CD8-positive, alpha-beta memory T cell (primary cell): Measurements from ENCODE around the gene ZFHX2. TPM values are rescaled to one million over a fixed set of nuclear protein-coding genes. Genes with fewer than 3 reads are reported as not detected.
A peak's percentile ranks its signal among the peaks of the same experiment; 100 is the strongest.

ENCODE experiments used
- CTCF ChIA-PET: fragments of 350-600 bp; sonication (Branson Sonifier 250); formaldehyde crosslinking; loops from one replicate; lab custom pipeline; 2021; ENCODE audit warnings: antibody characterized with exemption; lab: Charles Lee
- POLR2A ChIA-PET: fragments of 350-600 bp; sonication (Branson Sonifier 250); formaldehyde crosslinking; loops from one replicate; lab custom pipeline; 2021; ENCODE audit warnings: antibody characterized with exemption; lab: Charles Lee
- DNase-seq, 5 donors: peaks; one replicate each; pipeline versions ENCODE4 v3.0.0 to v3.0.0-alpha.2; 2020 to 2022; ENCODE audit warnings: mixed read lengths in 1 of 5
- H3K27ac ChIP-seq: one replicate; pipeline ENCODE4 v1.7.0; 2013; ENCODE audit warnings: low read depth, mild to moderate bottlenecking, low read length, moderate library complexity
- H3K27me3 ChIP-seq: 2 replicates; pipeline ENCODE4 v1.7.0; 2013; ENCODE audit warnings: low read length, mild to moderate bottlenecking; ENCODE audit not compliant: insufficient read depth, poor library complexity, severe bottlenecking
- H3K36me3 ChIP-seq: 2 replicates; pipeline ENCODE4 v1.7.0; 2013; ENCODE audit warnings: mild to moderate bottlenecking, low read length, moderate library complexity; ENCODE audit not compliant: insufficient read depth
- H3K4me1 ChIP-seq: 2 replicates; pipeline ENCODE4 v1.7.0; 2013; ENCODE audit warnings: mild to moderate bottlenecking, low read length, moderate library complexity; ENCODE audit not compliant: insufficient read depth
- H3K4me3 ChIP-seq: 2 replicates; pipeline ENCODE4 v1.7.0; 2013; ENCODE audit warnings: mild to moderate bottlenecking, low read length
- H3K9me3 ChIP-seq: 2 replicates; pipeline ENCODE4 v1.7.0; 2013; ENCODE audit warnings: mild to moderate bottlenecking, low read length
- H3K27ac Mint-ChIP-seq, 8 donors: one replicate each; pipeline ENCODE4 v1.8.0; 2020 to 2021; ENCODE audit warnings: mixed read lengths in 8 of 8, mild to moderate bottlenecking in 6 of 8, inconsistent platforms in 3 of 8, moderate library complexity in 3 of 8
- H3K27me3 Mint-ChIP-seq, 2 donors: one replicate each; pipeline ENCODE4 v1.8.0; 2020 to 2021; ENCODE audit warnings: mixed read lengths in 2 of 2, mild to moderate bottlenecking in 1 of 2, moderate library complexity in 1 of 2
- H3K36me3 Mint-ChIP-seq, 3 donors: one replicate each; pipeline ENCODE4 v1.8.0; 2020 to 2021; ENCODE audit warnings: mixed read lengths in 3 of 3, inconsistent platforms in 1 of 3, mild to moderate bottlenecking in 1 of 3
- H3K4me1 Mint-ChIP-seq, 3 donors: one replicate each; pipeline ENCODE4 v1.8.0; 2020 to 2021; ENCODE audit warnings: mixed read lengths in 3 of 3, inconsistent platforms in 1 of 3, mild to moderate bottlenecking in 1 of 3
- H3K4me3 Mint-ChIP-seq, 7 donors: one replicate each; pipeline ENCODE4 v1.8.0; 2020 to 2021; ENCODE audit warnings: mixed read lengths in 7 of 7, mild to moderate bottlenecking in 6 of 7, moderate library complexity in 4 of 7, inconsistent platforms in 2 of 7
- H3K9me3 Mint-ChIP-seq, 5 donors: one replicate each; pipeline ENCODE4 v1.8.0; 2020 to 2022; ENCODE audit warnings: mixed read lengths in 5 of 5, mild to moderate bottlenecking in 3 of 5, moderate library complexity in 2 of 5, inconsistent platforms in 1 of 5
- polyA plus RNA-seq: library from polyadenylated mRNA; unstranded; fragments of 300-500 nt; fragmentation: Illumina TruSeq; gene quantifications from one replicate; pipeline ENCODE4 v1.2.3, GENCODE V29; 2021
- total RNA-seq, 2 experiments: library from RNA; stranded (reverse); gene quantifications; one replicate each; pipeline ENCODE4 v1.2.3, GENCODE V29; 2021

ZFHX2 gene
- total and polyA plus RNA-seq, 3 experiments from 2014 or later, result 2.4 to 2.5 TPM; not detected in 1

DNA sequence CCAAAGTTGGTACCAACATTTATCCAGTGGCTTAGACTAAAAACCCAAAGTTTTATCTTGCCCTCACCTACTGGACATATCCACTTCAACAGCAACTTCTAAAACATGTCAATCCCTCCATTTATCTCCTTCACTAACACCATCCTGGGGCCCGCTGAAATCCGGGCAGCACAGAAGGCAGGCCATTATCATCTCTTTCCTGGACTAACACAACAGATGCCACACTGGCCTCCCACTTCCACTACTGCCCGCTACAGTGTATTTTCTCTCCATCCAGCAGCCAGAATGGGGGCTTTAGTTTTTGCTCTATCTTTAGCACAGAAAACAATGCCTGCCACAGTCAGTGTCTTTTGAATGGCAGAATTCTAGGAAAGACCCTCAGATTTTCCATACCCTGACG is 15.6 kb downstream of the ZFHX2 start:
- H3K4me1 ChIP-seq, result no peaks in the 10 kb centered on the region
- no peak for DNase-seq
- no peaks in the 10 kb centered on the region for H3K4me1 Mint-ChIP-seq
- no peaks in the 10 kb centered on the region for H3K9me3 Mint-ChIP-seq
- ChIA-PET CTCF (interaction anchor here (8.1 kb wide), 1 partner anchor 23 kb away, joined by 52 read pairs; no protein-coding TSS in a partner anchor), POLR2A (no interaction called here)
- H3K36me3 Mint-ChIP-seq, result peaks cover 0 to 2% (median 0%) of the 10 kb centered on the region in 3 donors
- no peaks in the 10 kb centered on the region for H3K9me3 ChIP-seq
- no peak overlapping the region for H3K4me3 Mint-ChIP-seq
- H3K36me3 ChIP-seq, result no peaks in the 10 kb centered on the region
- H3K27me3 ChIP-seq, result no peaks in the 10 kb centered on the region
- no peak overlapping the region for H3K27ac ChIP-seq
- H3K27ac Mint-ChIP-seq, result no peak overlapping the region
- peaks cover 0 to 3% of the 10 kb centered on the region in 2 donors for H3K27me3 Mint-ChIP-seq
- no peak overlapping the region for H3K4me3 ChIP-seq

DNA sequence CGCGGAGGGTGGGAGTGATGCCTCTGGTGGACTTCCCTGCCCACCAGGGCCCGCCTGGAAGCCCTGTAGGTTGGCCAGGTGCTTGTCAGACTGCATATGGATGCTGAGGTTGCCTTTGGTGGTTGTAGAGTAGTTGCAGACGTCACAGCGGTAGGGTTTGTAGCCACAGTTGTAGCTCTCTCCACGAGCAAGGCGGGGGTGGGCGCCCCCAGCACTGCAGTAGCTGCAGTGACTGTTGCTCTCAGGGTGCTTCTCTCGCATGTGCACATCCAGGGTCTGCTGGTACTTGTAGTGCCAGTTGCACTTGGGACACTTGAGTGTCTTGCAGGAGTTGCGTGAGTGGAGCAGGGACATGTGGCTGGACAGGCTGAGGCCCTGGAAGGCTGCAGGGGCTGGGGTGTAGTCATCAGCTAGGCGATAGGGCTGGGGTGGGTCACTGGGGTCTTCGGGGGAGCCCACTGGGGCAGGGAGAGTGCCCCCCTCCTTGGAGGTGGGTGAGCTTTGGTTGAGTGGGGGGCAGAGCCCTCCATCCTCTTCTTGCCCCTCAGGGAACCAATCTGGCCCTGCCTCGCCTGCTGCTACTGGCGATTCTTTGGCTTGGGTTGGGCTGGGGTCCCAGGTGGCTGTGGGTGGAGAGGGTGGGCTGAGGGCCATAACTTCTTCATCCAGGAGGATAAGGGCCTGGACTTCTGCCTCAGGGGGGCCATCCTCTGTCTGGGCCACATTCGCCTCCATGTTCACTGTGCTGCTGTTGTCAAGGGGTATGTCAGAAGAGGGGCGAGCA is 17.7 kb downstream of the ZFHX2 start:
- no peak overlapping the region for H3K4me3 ChIP-seq
- H3K27me3 ChIP-seq, result no peaks in the 10 kb centered on the region
- Mint-ChIP-seq H3K4me1 (no peaks in the 10 kb centered on the region), H3K27ac (no peak overlapping the region), H3K27me3 (no peaks in the 10 kb centered on the region), H3K4me3 (no peak overlapping the region), H3K9me3 (no peaks in the 10 kb centered on the region), H3K36me3 (peaks cover 0 to 2% (median 0%) of the 10 kb centered on the region in 3 donors)
- POLR2A ChIA-PET, result no interaction called here
- no peaks in the 10 kb centered on the region for H3K36me3 ChIP-seq
- CTCF ChIA-PET, result interaction anchor here (1.0 to 1.4 kb wide), 2 partner anchors 16 to 98 kb away, joined by 3 to 4 read pairs; no protein-coding TSS in a partner anchor
- H3K4me1 ChIP-seq, result no peaks in the 10 kb centered on the region
- DNase-seq, result no peak
- no peaks in the 10 kb centered on the region for H3K9me3 ChIP-seq
- no peak overlapping the region for H3K27ac ChIP-seq

DNA sequence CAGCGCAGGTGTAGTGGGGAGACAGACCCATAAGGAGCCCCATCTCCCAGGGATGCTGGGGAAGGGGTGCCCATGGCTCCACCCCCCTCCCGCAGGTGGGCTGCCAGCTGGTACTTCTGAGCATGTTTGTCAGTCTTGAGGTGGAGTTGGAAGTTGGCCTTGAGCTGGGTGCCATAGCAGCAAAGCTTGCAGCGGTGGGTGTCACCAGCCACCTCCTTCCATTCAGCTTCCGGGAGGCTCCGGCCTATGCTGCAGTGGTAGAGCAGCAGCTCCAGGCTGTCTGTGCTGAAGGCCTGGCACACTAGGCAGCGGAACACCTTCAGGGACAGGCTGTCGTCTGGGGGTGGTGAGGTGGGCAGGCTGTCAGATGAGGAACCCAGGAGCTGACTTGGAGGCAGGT is 18.9 kb downstream of the ZFHX2 start:
- CTCF ChIA-PET, result interaction anchor here (1.5 kb wide), 1 partner anchor 34 kb away, joined by 3 read pairs; the partner anchor contains the start of gene AP1G2
- H3K36me3 ChIP-seq, result no peaks in the 10 kb centered on the region
- H3K9me3 Mint-ChIP-seq, result no peaks in the 10 kb centered on the region
- H3K27me3 Mint-ChIP-seq, result no peaks in the 10 kb centered on the region
- H3K27ac ChIP-seq, result no peak overlapping the region
- H3K4me3 ChIP-seq, result no peak overlapping the region
- DNase-seq, result no peak
- peak overlapping the region in 1 of 8 donors; percentile 23 for H3K27ac Mint-ChIP-seq
- H3K4me1 ChIP-seq, result no peaks in the 10 kb centered on the region
- POLR2A ChIA-PET, result no interaction called here
- H3K4me1 Mint-ChIP-seq, result no peaks in the 10 kb centered on the region
- no peaks in the 10 kb centered on the region for H3K27me3 ChIP-seq
- H3K9me3 ChIP-seq, result no peaks in the 10 kb centered on the region
- peaks cover 0 to 2% (median 0%) of the 10 kb centered on the region in 3 donors for H3K36me3 Mint-ChIP-seq
- no peak overlapping the region for H3K4me3 Mint-ChIP-seq

DNA sequence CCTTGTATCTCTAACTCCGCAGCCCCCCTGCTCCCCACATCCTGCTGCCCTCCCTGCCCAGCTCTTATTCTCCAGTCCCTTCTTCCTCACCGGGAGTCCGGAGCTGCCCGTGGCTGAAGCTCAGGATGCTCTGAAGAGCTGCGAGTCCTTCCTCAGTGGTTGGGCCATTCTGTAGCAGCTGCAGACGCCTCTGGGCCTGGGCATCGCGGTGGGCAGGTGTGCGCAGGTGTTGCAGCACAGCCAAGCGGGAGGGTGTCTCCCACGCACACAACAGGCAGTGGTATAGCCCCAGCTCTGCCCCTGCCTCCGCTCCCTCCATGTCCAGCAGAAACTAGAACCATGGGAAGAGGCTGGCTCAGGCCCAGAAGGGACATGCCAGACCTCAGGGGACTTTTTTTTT is 20.2 kb downstream of the ZFHX2 start:
- Histone ChIP-seq H3K9me3 (no peaks in the 10 kb centered on the region), H3K27ac (no peak overlapping the region), H3K4me3 (no peak overlapping the region), H3K4me1 (no peaks in the 10 kb centered on the region), H3K36me3 (no peaks in the 10 kb centered on the region), H3K27me3 (no peaks in the 10 kb centered on the region)
- no peak overlapping the region for H3K27ac Mint-ChIP-seq
- ChIA-PET CTCF (interaction anchor here (1.5 to 2.3 kb wide), 2 partner anchors 8 to 35 kb away, joined by 3 to 10 read pairs; partner anchors contain the start of gene AP1G2), POLR2A (no interaction called here)
- H3K36me3 Mint-ChIP-seq, result peaks cover 0 to 2% (median 0%) of the 10 kb centered on the region in 3 donors
- H3K4me1 Mint-ChIP-seq, result no peaks in the 10 kb centered on the region
- no peak overlapping the region for H3K4me3 Mint-ChIP-seq
- H3K27me3 Mint-ChIP-seq, result no peaks in the 10 kb centered on the region
- H3K9me3 Mint-ChIP-seq, result no peaks in the 10 kb centered on the region
- DNase-seq, result no peak

DNA sequence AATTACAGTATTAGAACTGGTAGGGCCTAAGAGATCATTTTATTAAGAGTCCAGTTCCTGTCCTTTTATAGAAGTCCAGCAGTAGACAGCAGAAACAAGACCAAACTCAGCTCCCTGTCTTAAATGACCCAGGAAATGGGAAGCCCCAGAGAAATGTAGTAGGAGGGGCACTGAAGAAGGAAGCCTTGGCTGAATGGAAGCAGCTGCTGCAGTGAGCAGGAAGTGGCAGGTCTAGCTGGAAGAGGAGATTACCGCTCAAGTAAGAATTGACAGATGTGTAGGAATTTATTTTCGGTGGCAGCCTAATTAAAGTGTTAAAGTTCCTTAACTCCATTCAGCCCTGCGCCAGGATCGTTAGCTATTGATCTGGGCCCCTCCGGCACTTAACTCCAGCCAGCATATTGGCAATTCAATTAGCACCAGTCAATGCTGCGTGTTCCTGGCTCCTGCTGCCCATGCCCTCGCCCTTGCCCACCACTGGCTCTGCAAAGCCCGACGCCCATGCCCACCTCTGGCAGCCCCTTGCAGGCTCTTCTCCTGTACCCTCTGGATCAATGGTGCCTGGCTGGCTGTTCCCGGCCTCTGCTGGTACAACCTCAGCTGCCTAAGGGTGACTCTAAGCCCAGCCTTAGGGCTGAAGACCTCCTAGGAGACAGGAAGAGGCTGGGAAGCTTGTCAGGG is 21.1 kb downstream of the ZFHX2 start:
- Histone ChIP-seq H3K36me3 (no peaks in the 10 kb centered on the region), H3K4me3 (no peak overlapping the region), H3K27ac (no peak overlapping the region), H3K4me1 (no peaks in the 10 kb centered on the region), H3K9me3 (no peaks in the 10 kb centered on the region), H3K27me3 (no peaks in the 10 kb centered on the region)
- Mint-ChIP-seq H3K4me1 (no peaks in the 10 kb centered on the region), H3K9me3 (no peaks in the 10 kb centered on the region), H3K4me3 (no peak overlapping the region), H3K27me3 (no peaks in the 10 kb centered on the region), H3K27ac (peak overlapping the region in 1 of 8 donors; percentile 29), H3K36me3 (no peaks in the 10 kb centered on the region)
- DNase-seq, result no peak
- CTCF ChIA-PET, result interaction anchor here (2.3 kb wide), 2 partner anchors 9 to 16 kb away, joined by 4 to 10 read pairs; no protein-coding TSS in a partner anchor
- POLR2A ChIA-PET, result no interaction called here

DNA sequence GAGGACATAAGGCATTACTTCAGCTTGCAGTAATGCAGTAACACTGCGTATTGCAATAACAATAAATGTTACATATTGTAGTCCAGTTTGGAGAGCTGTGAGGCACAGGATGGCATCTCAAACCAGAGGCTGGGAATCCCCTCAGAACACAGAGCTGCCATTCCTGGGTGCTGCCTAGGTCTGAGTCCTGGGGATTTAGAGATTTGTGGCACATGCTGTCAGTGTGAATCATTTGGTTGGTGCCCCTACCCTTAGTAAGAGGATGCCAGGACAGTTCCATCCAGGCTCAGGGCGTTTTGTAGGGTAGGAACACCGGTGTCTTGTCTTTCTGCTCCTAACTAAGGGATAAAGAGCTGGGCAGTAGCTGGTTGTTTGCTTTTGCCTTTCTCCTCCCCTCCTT is 22.5 kb downstream of the ZFHX2 start:
- no peak for DNase-seq
- no peaks in the 10 kb centered on the region for H3K9me3 Mint-ChIP-seq
- Histone ChIP-seq H3K4me1 (no peaks in the 10 kb centered on the region), H3K27ac (no peak overlapping the region), H3K4me3 (no peak overlapping the region), H3K9me3 (no peaks in the 10 kb centered on the region), H3K27me3 (no peaks in the 10 kb centered on the region), H3K36me3 (no peaks in the 10 kb centered on the region)
- no peaks in the 10 kb centered on the region for H3K4me1 Mint-ChIP-seq
- no peaks in the 10 kb centered on the region for H3K36me3 Mint-ChIP-seq
- no peak overlapping the region for H3K4me3 Mint-ChIP-seq
- POLR2A ChIA-PET, result no interaction called here
- H3K27ac Mint-ChIP-seq, result peak overlapping the region in 1 of 8 donors; percentile 92
- CTCF ChIA-PET, result interaction anchor here (2.3 kb wide), 1 partner anchor 15 kb away, joined by 4 read pairs; no protein-coding TSS in a partner anchor
- H3K27me3 Mint-ChIP-seq, result no peaks in the 10 kb centered on the region

DNA sequence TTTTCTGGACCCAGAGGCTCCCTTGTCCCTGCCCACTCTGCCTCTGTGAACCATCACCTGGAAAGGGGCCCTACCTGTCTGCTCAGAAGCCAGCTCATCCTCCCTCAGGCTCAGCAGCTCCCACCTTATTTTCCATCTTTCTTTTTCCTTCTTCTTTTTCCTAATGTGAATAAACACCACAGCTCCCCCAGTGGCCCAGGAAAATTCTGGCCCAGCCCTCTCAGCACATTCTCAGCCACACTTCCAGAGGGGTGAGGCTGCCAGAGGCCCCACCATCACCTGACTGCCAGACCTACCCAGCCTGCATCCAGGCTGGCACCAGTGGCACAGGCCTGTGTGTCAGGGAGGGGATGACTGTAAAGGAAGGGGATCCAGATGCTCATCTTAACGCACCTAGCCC is 23.0 kb downstream of the ZFHX2 start:
- DNase-seq, result no peak
- H3K27ac Mint-ChIP-seq, result peak overlapping the region in 2 of 8 donors; percentile 23 to 33
- no peaks in the 10 kb centered on the region for H3K36me3 ChIP-seq
- no peak overlapping the region for H3K27ac ChIP-seq
- H3K9me3 ChIP-seq, result no peaks in the 10 kb centered on the region
- no peaks in the 10 kb centered on the region for H3K36me3 Mint-ChIP-seq
- H3K4me1 Mint-ChIP-seq, result no peaks in the 10 kb centered on the region
- no peak overlapping the region for H3K4me3 Mint-ChIP-seq
- H3K9me3 Mint-ChIP-seq, result no peaks in the 10 kb centered on the region
- H3K4me3 ChIP-seq, result no peak overlapping the region
- no peaks in the 10 kb centered on the region for H3K27me3 Mint-ChIP-seq
- no peaks in the 10 kb centered on the region for H3K27me3 ChIP-seq
- H3K4me1 ChIP-seq, result no peaks in the 10 kb centered on the region
- CTCF ChIA-PET, result interaction anchor here (2.3 kb wide), 1 partner anchor 14 kb away, joined by 4 read pairs; no protein-coding TSS in a partner anchor
- POLR2A ChIA-PET, result no interaction called here

DNA sequence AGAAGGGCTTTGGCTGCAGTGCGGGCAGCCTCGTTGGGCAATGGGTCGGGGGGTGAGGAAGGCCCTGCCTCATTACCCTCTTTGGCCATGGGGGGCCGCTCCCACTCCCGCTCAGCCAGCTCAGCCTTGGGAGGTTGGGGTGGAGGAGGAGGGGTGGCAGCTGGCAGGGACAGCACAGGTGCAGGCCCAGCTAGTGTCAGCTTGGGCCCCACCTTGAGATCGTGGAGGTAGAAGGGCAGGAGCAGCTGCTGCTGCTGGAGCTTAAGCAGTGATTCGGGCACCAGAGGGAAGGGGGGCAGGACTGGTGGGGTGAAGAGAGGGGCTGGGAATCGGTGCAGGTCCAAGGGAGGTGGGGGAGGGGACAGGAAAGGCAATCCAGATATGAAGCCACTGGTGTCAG is 26.0 kb downstream of the ZFHX2 start:
- no peaks in the 10 kb centered on the region for H3K4me1 ChIP-seq
- H3K36me3 Mint-ChIP-seq, result no peaks in the 10 kb centered on the region
- H3K4me3 ChIP-seq, result no peak overlapping the region
- H3K27ac ChIP-seq, result no peak overlapping the region
- no peaks in the 10 kb centered on the region for H3K9me3 Mint-ChIP-seq
- H3K27me3 ChIP-seq, result no peaks in the 10 kb centered on the region
- H3K4me1 Mint-ChIP-seq, result no peaks in the 10 kb centered on the region
- no peak overlapping the region for H3K4me3 Mint-ChIP-seq
- peak overlapping the region in 1 of 8 donors; percentile 82 for H3K27ac Mint-ChIP-seq
- CTCF ChIA-PET, result interaction anchor here (1.5 kb wide), 1 partner anchor 34 kb away, joined by 3 read pairs; no protein-coding TSS in a partner anchor
- POLR2A ChIA-PET, result interaction anchor here (0.6 kb wide), 1 partner anchor 240 kb away, joined by 3 read pairs; no protein-coding TSS in a partner anchor
- H3K9me3 ChIP-seq, result no peaks in the 10 kb centered on the region
- no peak for DNase-seq
- no peaks in the 10 kb centered on the region for H3K36me3 ChIP-seq
- no peaks in the 10 kb centered on the region for H3K27me3 Mint-ChIP-seq
